Sigmoid colon (tissue), 7 donors: ENCODE results near the gene RPGRIP1. TPM values are rescaled to one million over a fixed set of nuclear protein-coding genes. Genes with fewer than 3 reads are reported as not detected.

Experiments
- DNase-seq: peaks from one replicate; pipeline ENCODE4 v3.0.0-alpha.2; 2019
- H3K27ac ChIP-seq, 4 donors: fragments of 200-600 bp; sonication (generic); one replicate each; pipeline ENCODE4 v1.5.1; 2016 to 2019; ENCODE audit warnings: mild to moderate bottlenecking in 1 of 4
- H3K27me3 ChIP-seq, 3 donors: fragments of 200-600 bp; sonication (generic); one replicate each; pipeline ENCODE4 v1.5.1; 2019; ENCODE audit warnings: mild to moderate bottlenecking in 1 of 3
- H3K36me3 ChIP-seq, 4 donors: fragments of 200-600 bp; sonication (generic); one replicate each; pipeline ENCODE4 v1.5.1; 2016 to 2019
- H3K4me1 ChIP-seq, 4 donors: fragments of 200-600 bp; sonication (generic); one replicate each; pipeline ENCODE4 v1.5.1; 2017 to 2019
- H3K4me3 ChIP-seq, 4 donors: fragments of 200-600 bp; sonication (generic); one replicate each; pipeline ENCODE4 v1.5.1; 2017 to 2019; ENCODE audit warnings: mild to moderate bottlenecking in 2 of 4, moderate library complexity in 1 of 4
- H3K9me3 ChIP-seq, 4 donors: fragments of 200-600 bp in 3 of 4; sonication (generic) in 3 of 4; one replicate each; pipeline versions ENCODE4 v1.5.1 to v1.6.1; 2013 to 2019
- CTCF ChIP-seq, 4 experiments: fragments of 450-650 bp in 3 of 4; fragments of 200-600 bp in 1 of 4; IDR thresholded peaks; one replicate each; pipeline ENCODE4 v1.5.1; 2016 to 2019; ENCODE audit warnings: antibody characterized with exemption in 4 of 4, mild to moderate bottlenecking in 3 of 4, moderate library complexity in 2 of 4
- EP300 ChIP-seq, 4 donors: sonication (generic); formaldehyde crosslinking; IDR thresholded peaks; one replicate each; pipeline ENCODE4 v1.6.1; 2017; ENCODE audit warnings: antibody characterized with exemption in 4 of 4
- POLR2A ChIP-seq, 2 donors: fragments of 450-650 bp; IDR thresholded peaks; one replicate each; pipeline ENCODE4 v1.6.1; 2016; ENCODE audit warnings: antibody characterized with exemption in 2 of 2, mild to moderate bottlenecking in 2 of 2, moderate library complexity in 2 of 2
- POLR2AphosphoS5 ChIP-seq, 4 donors: sonication (generic); formaldehyde crosslinking; IDR thresholded peaks; one replicate each; pipeline ENCODE4 v1.6.1; 2017; ENCODE audit warnings: antibody characterized with exemption in 4 of 4
- WGBS, 2 donors: extraction: QIAGEN DNeasy Blood & Tissue Kit; methylation state at CpG; one replicate each; pipeline ENCODE4 v1.1.7; 2013; 5-methylcytosine and 5-hydroxymethylcytosine counted together
- intact Hi-C: fragments of 100-400 bp; cut with DNase I; formaldehyde crosslinking; loops from one replicate; pipeline ENCODE4 v1.15.1; 2023
- polyA plus RNA-seq, 3 donors: library from polyadenylated mRNA; stranded (reverse); fragments of 200-250 nt; gene quantifications; one replicate each; pipeline ENCODE4 v1.2.3, GENCODE V29; 2013
- total RNA-seq, 4 donors: library from RNA; depleted of rRNA; stranded (reverse); fragments of >200 nt; gene quantifications; one replicate each; pipeline ENCODE4 v1.1.0, GENCODE V29; 2016
- donor health status: healthy with polysubstance abuse.
- donor health status: Bipolar disorder and iron deficiency.
- donor health status: healthy.

RPGRIP1 gene
- total and polyA plus RNA-seq, 7 donors, result 0.25 to 0.60 (median 0.37) TPM; not detected in 3

- Histone ChIP-seq H3K4me1 (peaks cover 0 to 4% (median 0%) of the 10 kb centered on the region in 4 donors), H3K9me3 (no peaks in the 10 kb centered on the region), H3K27ac (no peak overlapping the region), H3K27me3 (peaks cover 0 to 16% (median 0%) of the 10 kb centered on the region in 3 donors), H3K4me3 (peak overlapping the region in 2 of 4 donors; percentile 28 to 33), H3K36me3 (no peaks in the 10 kb centered on the region)
- intact Hi-C loops, result no loop called here
- WGBS, 2 donors, result 75 to 82% methylated on average over 8 of the region's 8 CpGs
- no peak for DNase-seq
- no peak for TF ChIP-seq EP300 (IDR thresholded peaks at IDR 0.05)
- TF ChIP-seq POLR2A (IDR thresholded peaks at IDR 0.05), result no peak
- TF ChIP-seq POLR2AphosphoS5 (IDR thresholded peaks at IDR 0.05), result no peak
- no peak for TF ChIP-seq CTCF (IDR thresholded peaks at IDR 0.05)
Measured at GRCh38 chr14:21309238-21309636, 29.4 kb downstream of the RPGRIP1 start.

- TF ChIP-seq POLR2A (IDR thresholded peaks at IDR 0.05) (no peak), POLR2AphosphoS5 (IDR thresholded peaks at IDR 0.05) (no peak), CTCF (IDR thresholded peaks at IDR 0.05) (no peak)
- H3K4me1 ChIP-seq, result peaks cover 0 to 4% (median 0%) of the 10 kb centered on the region in 4 donors
- H3K27ac ChIP-seq, result no peak overlapping the region
- no peak overlapping the region for H3K4me3 ChIP-seq
- DNase-seq, result no peak
- intact Hi-C loops, result no loop called here
- no peaks in the 10 kb centered on the region for H3K36me3 ChIP-seq
- no peaks in the 10 kb centered on the region for H3K9me3 ChIP-seq
- 92 to 100% methylated on average over 1 to 3 of the region's 3 CpGs for WGBS, 2 donors
- peaks cover 0 to 16% (median 0%) of the 10 kb centered on the region in 3 donors for H3K27me3 ChIP-seq
Measured at GRCh38 chr14:21309956-21310355, 30.1 kb downstream of the RPGRIP1 start.

- peaks cover 0 to 4% (median 0%) of the 10 kb centered on the region in 4 donors for H3K4me1 ChIP-seq
- TF ChIP-seq EP300 (IDR thresholded peaks at IDR 0.05), result no peak
- intact Hi-C loops, result no loop called here
- no peaks in the 10 kb centered on the region for H3K36me3 ChIP-seq
- 88 to 89% methylated on average over 2 of the region's 2 CpGs for WGBS, 2 donors
- H3K27ac ChIP-seq, result no peak overlapping the region
- H3K4me3 ChIP-seq, result no peak overlapping the region
- DNase-seq, result no peak
- no peaks in the 10 kb centered on the region for H3K9me3 ChIP-seq
- H3K27me3 ChIP-seq, result peaks cover 0 to 13% (median 0%) of the 10 kb centered on the region in 3 donors
Measured at GRCh38 chr14:21311614-21312013, 31.7 kb downstream of the RPGRIP1 start.

GRCh38 chr14:21313512-21313911, 33.6 kb downstream of the RPGRIP1 start:
- 55 to 86% methylated on average over 12 of the region's 12 CpGs for WGBS, 2 donors
- no peak for TF ChIP-seq CTCF (IDR thresholded peaks at IDR 0.05)
- TF ChIP-seq EP300 (IDR thresholded peaks at IDR 0.05), result no peak
- no peak for TF ChIP-seq POLR2A (IDR thresholded peaks at IDR 0.05)
- no peak for TF ChIP-seq POLR2AphosphoS5 (IDR thresholded peaks at IDR 0.05)
- Histone ChIP-seq H3K27me3 (no peaks in the 10 kb centered on the region), H3K27ac (no peak overlapping the region), H3K36me3 (no peaks in the 10 kb centered on the region), H3K4me1 (peaks cover 0 to 3% (median 0%) of the 10 kb centered on the region in 4 donors), H3K9me3 (no peaks in the 10 kb centered on the region), H3K4me3 (no peak overlapping the region)
- intact Hi-C loops, result no loop called here
- DNase-seq, result no peak

- Histone ChIP-seq H3K27ac (no peak overlapping the region), H3K4me1 (no peaks in the 10 kb centered on the region), H3K36me3 (no peaks in the 10 kb centered on the region), H3K4me3 (no peak overlapping the region), H3K27me3 (no peaks in the 10 kb centered on the region), H3K9me3 (no peaks in the 10 kb centered on the region)
- no peak for DNase-seq
- TF ChIP-seq CTCF (IDR thresholded peaks at IDR 0.05) (no peak), EP300 (IDR thresholded peaks at IDR 0.05) (no peak), POLR2A (IDR thresholded peaks at IDR 0.05) (no peak), POLR2AphosphoS5 (IDR thresholded peaks at IDR 0.05) (no peak)
- 72 to 79% methylated on average over 3 of the region's 3 CpGs for WGBS, 2 donors
- intact Hi-C loops, result no loop called here
Measured at GRCh38 chr14:21317398-21317797, 37.5 kb downstream of the RPGRIP1 start.
